H9 (cell line): ENCODE measurements around the gene DOCK10. TPM values are rescaled to one million over a fixed set of nuclear protein-coding genes. Genes with fewer than 3 reads are reported as not detected.

ENCODE experiments used
- DNase-seq: peaks from one replicate; pipeline ENCODE4 v3.0.0-alpha.2; 2017
- H2AFZ ChIP-seq: one replicate; pipeline ENCODE4 v1.6.1; 2013; ENCODE audit warnings: mild to moderate bottlenecking, low read length, control low read depth, moderate library complexity
- H2AK5ac ChIP-seq: 2 replicates; pipeline ENCODE4 v1.6.1; 2013; ENCODE audit warnings: low read length, control low read depth, mixed read lengths; ENCODE audit not compliant: insufficient read length
- H2BK120ac ChIP-seq: one replicate; pipeline ENCODE4 v1.6.1; 2013; ENCODE audit warnings: low read depth, mild to moderate bottlenecking, low read length, control low read depth, inconsistent platforms; ENCODE audit not compliant: poor library complexity, severe bottlenecking
- H2BK12ac ChIP-seq: 2 replicates; pipeline ENCODE4 v1.6.1; 2013; ENCODE audit warnings: low read length, control low read depth, mixed read lengths, low read depth; ENCODE audit not compliant: insufficient read length
- H2BK15ac ChIP-seq: 2 replicates; pipeline ENCODE4 v1.6.1; 2013; ENCODE audit warnings: low read depth, low read length, control low read depth
- H2BK20ac ChIP-seq: one replicate; pipeline ENCODE4 v1.6.1; 2013; ENCODE audit warnings: low read depth, mild to moderate bottlenecking, low read length, control low read depth, inconsistent platforms; ENCODE audit not compliant: poor library complexity, severe bottlenecking
- H2BK5ac ChIP-seq: 2 replicates; pipeline ENCODE4 v1.6.1; 2013; ENCODE audit warnings: low read length, control low read depth, mixed read lengths; ENCODE audit not compliant: insufficient read length
- H3K14ac ChIP-seq: 2 replicates; pipeline ENCODE4 v1.6.1; 2013; ENCODE audit warnings: low read length, control low read depth; ENCODE audit not compliant: insufficient read depth
- H3K18ac ChIP-seq: 2 replicates; pipeline ENCODE4 v1.6.1; 2013; ENCODE audit warnings: low read depth, mild to moderate bottlenecking, mixed read lengths, low read length, control low read depth; ENCODE audit not compliant: insufficient read length
- H3K23ac ChIP-seq: 2 replicates; pipeline ENCODE4 v1.6.1; 2013; ENCODE audit warnings: low read length, control low read depth, mixed read lengths, low read depth; ENCODE audit not compliant: insufficient read length
- H3K23me2 ChIP-seq: 2 replicates; pipeline ENCODE4 v1.6.1; 2013; ENCODE audit warnings: low read depth, mild to moderate bottlenecking, mixed read lengths, low read length, control low read depth; ENCODE audit not compliant: insufficient read length, poor library complexity, severe bottlenecking
- H3K27ac ChIP-seq: 2 replicates; pipeline ENCODE4 v1.5.1; 2013; ENCODE audit warnings: low read length, control low read depth, mixed read lengths, low read depth; ENCODE audit not compliant: insufficient read length
- H3K27me3 ChIP-seq: 2 replicates; pipeline ENCODE4 v1.6.1; 2013; ENCODE audit warnings: low read length, control low read depth, inconsistent platforms; ENCODE audit not compliant: insufficient read depth
- H3K4ac ChIP-seq: 2 replicates; pipeline ENCODE4 v1.6.1; 2013; ENCODE audit warnings: low read depth, mild to moderate bottlenecking, control low read depth, inconsistent platforms, low read length, moderate library complexity
- H3K4me1 ChIP-seq: 2 replicates; pipeline ENCODE4 v1.6.1; 2013; ENCODE audit warnings: low read length, control low read depth, inconsistent platforms; ENCODE audit not compliant: insufficient read depth
- H3K4me2 ChIP-seq: 2 replicates; pipeline ENCODE4 v1.6.1; 2013; ENCODE audit warnings: low read length, control low read depth, mixed read lengths; ENCODE audit not compliant: insufficient read length, insufficient read depth
- H3K56ac ChIP-seq: 2 replicates; pipeline ENCODE4 v1.6.1; 2013; ENCODE audit warnings: low read depth, mild to moderate bottlenecking, mixed read lengths, low read length, control low read depth; ENCODE audit not compliant: insufficient read length
- H3K79me1 ChIP-seq: 2 replicates; pipeline ENCODE4 v1.6.1; 2013; ENCODE audit warnings: low read depth, mild to moderate bottlenecking, moderate library complexity, low read length, control low read depth, inconsistent platforms; ENCODE audit not compliant: insufficient read depth, poor library complexity, severe bottlenecking
- H3K79me2 ChIP-seq: 2 replicates; pipeline ENCODE4 v1.6.1; 2013; ENCODE audit warnings: low read length, control low read depth, inconsistent platforms; ENCODE audit not compliant: insufficient read depth
- H3K9ac ChIP-seq: 2 replicates; pipeline ENCODE4 v1.6.1; 2013; ENCODE audit warnings: low read length, control low read depth, mixed read lengths; ENCODE audit not compliant: insufficient read length; ENCODE audit errors: extremely low read depth
- H3K9me3 ChIP-seq: one replicate; pipeline ENCODE4 v1.6.1; 2013; ENCODE audit warnings: low read depth, low read length, inconsistent platforms; ENCODE audit not compliant: control insufficient read depth
- H3T11ph ChIP-seq: one replicate; pipeline ENCODE4 v1.6.1; 2013; ENCODE audit warnings: mild to moderate bottlenecking, low read length, control low read depth, inconsistent platforms
- H4K20me1 ChIP-seq: one replicate; pipeline ENCODE4 v1.6.1; 2013; ENCODE audit not compliant: control insufficient read depth, insufficient read length, insufficient read depth
- H4K5ac ChIP-seq: 2 replicates; pipeline ENCODE4 v1.6.1; 2013; ENCODE audit warnings: low read depth, mild to moderate bottlenecking, mixed read lengths, low read length, control low read depth; ENCODE audit not compliant: insufficient read length
- H4K8ac ChIP-seq: replicated peaks from 2 replicates; pipeline ENCODE4 v1.6.1; 2013; ENCODE audit warnings: low read length, control low read depth, mixed read lengths, low read depth; ENCODE audit not compliant: insufficient read length
- H4K91ac ChIP-seq: 2 replicates; pipeline ENCODE4 v1.6.1; 2013; ENCODE audit warnings: low read depth, mild to moderate bottlenecking, moderate library complexity, mixed read lengths, low read length, control low read depth; ENCODE audit not compliant: insufficient read length
- H3K27ac Mint-ChIP-seq, 3 experiments: 2 replicates in 2 of 3; 3 replicates in 1 of 3; pipeline ENCODE4 v1.8.0; 2020 to 2021; ENCODE audit warnings: mixed read lengths in 3 of 3, mild to moderate bottlenecking in 1 of 3, moderate library complexity in 1 of 3
- H3K27me3 Mint-ChIP-seq: 2 replicates; pipeline ENCODE4 v1.8.0; 2021; ENCODE audit warnings: low read depth, mild to moderate bottlenecking, moderate library complexity, mixed read lengths
- H3K36me3 Mint-ChIP-seq, 3 experiments: 2 replicates in 2 of 3; 3 replicates in 1 of 3; pipeline ENCODE4 v1.8.0; 2020 to 2021; ENCODE audit warnings: low read depth in 3 of 3, mixed read lengths in 3 of 3; ENCODE audit not compliant: insufficient read depth in 1 of 3
- H3K4me1 Mint-ChIP-seq, 2 experiments: 2 replicates each; pipeline ENCODE4 v1.8.0; 2020; ENCODE audit warnings: mixed read lengths in 2 of 2
- H3K4me3 Mint-ChIP-seq, 2 experiments: 2 replicates in 1 of 2; 3 replicates in 1 of 2; pipeline ENCODE4 v1.8.0; 2020 to 2021; ENCODE audit warnings: mild to moderate bottlenecking in 2 of 2, mixed read lengths in 2 of 2, moderate library complexity in 1 of 2
- H3K9me3 Mint-ChIP-seq, 2 experiments: 2 replicates in 1 of 2; 3 replicates in 1 of 2; pipeline ENCODE4 v1.8.0; 2020; ENCODE audit warnings: mild to moderate bottlenecking in 2 of 2, mixed read lengths in 2 of 2, moderate library complexity in 1 of 2
- WGBS: extraction: QIAGEN DNeasy Blood & Tissue Kit; methylation state at CpG from one replicate; pipeline ENCODE4 v1.1.7; 2013; ENCODE audit warnings: missing lambda C conversion rate, low lambda C conversion rate, mixed read lengths; ENCODE audit not compliant: insufficient read length; ENCODE audit errors: extremely low coverage; 5-methylcytosine and 5-hydroxymethylcytosine counted together
- total RNA-seq: library from RNA; stranded (reverse); gene quantifications from 2 replicates; pipeline ENCODE4 v1.2.1, GENCODE V29; 2021
- TF ChIP-seq, protein P1 (sequence below): fragments of 200-600 bp; sonication (generic); conservative IDR thresholded peaks from 3 replicates; pipeline ENCODE4 v1.8.0; 2021; ENCODE audit warnings: antibody characterized with exemption, mild to moderate bottlenecking

The DOCK10 gene
- total RNA-seq, 1 experiment from 2014 or later: 0.79 TPM

- H3K4me2 ChIP-seq: no peak overlapping the region
- no peaks in the 10 kb centered on the region for H3K79me1 ChIP-seq
- H2BK15ac ChIP-seq: no peak overlapping the region
- Mint-ChIP-seq H3K27me3 (no peaks in the 10 kb centered on the region), H3K27ac (no peak overlapping the region), H3K4me1 (peaks cover 0 to under 1% of the 10 kb centered on the region in 2 experiments; a peak in 2 of 4 replicates), H3K36me3 (no peaks in the 10 kb centered on the region; a peak in 1 of 7 replicates), H3K9me3 (no peaks in the 10 kb centered on the region), H3K4me3 (no peak overlapping the region)
- DNase-seq: no peak
- H3K18ac ChIP-seq: no peak overlapping the region
- H3K4ac ChIP-seq: no peak overlapping the region
- H3K4me1 ChIP-seq: no peaks in the 10 kb centered on the region
- H3K9me3 ChIP-seq: no peaks in the 10 kb centered on the region
- H2BK5ac ChIP-seq: no peak overlapping the region
- no peak overlapping the region for H3K9ac ChIP-seq
- H4K8ac ChIP-seq: no peak overlapping the region
- H2BK12ac ChIP-seq: no peak overlapping the region
- no peaks in the 10 kb centered on the region for H3K23me2 ChIP-seq
- no peaks in the 10 kb centered on the region for H3K79me2 ChIP-seq
- H3T11ph ChIP-seq: no peak overlapping the region
- H3K27ac ChIP-seq: no peak overlapping the region
- no peaks in the 10 kb centered on the region for H4K20me1 ChIP-seq
- no peak overlapping the region for H3K14ac ChIP-seq
- no peak overlapping the region for H3K56ac ChIP-seq
- no peaks in the 10 kb centered on the region for H3K27me3 ChIP-seq
- H4K5ac ChIP-seq: no peak overlapping the region
- no peak overlapping the region for H2AFZ ChIP-seq
- no peak overlapping the region for H2BK20ac ChIP-seq
- TF ChIP-seq, protein P1, sequence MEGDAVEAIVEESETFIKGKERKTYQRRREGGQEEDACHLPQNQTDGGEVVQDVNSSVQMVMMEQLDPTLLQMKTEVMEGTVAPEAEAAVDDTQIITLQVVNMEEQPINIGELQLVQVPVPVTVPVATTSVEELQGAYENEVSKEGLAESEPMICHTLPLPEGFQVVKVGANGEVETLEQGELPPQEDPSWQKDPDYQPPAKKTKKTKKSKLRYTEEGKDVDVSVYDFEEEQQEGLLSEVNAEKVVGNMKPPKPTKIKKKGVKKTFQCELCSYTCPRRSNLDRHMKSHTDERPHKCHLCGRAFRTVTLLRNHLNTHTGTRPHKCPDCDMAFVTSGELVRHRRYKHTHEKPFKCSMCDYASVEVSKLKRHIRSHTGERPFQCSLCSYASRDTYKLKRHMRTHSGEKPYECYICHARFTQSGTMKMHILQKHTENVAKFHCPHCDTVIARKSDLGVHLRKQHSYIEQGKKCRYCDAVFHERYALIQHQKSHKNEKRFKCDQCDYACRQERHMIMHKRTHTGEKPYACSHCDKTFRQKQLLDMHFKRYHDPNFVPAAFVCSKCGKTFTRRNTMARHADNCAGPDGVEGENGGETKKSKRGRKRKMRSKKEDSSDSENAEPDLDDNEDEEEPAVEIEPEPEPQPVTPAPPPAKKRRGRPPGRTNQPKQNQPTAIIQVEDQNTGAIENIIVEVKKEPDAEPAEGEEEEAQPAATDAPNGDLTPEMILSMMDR: no peak
- no peak overlapping the region for H2AK5ac ChIP-seq
- WGBS: no CpG with 5 or more reads among the region's 1 CpG
- H2BK120ac ChIP-seq: no peak overlapping the region
- H3K23ac ChIP-seq: no peak overlapping the region
- H4K91ac ChIP-seq: no peak overlapping the region
Observed at GRCh38 chr2:224903621-224904020, 138.6 kb downstream of the DOCK10 start.
